Amniotic stem cell (primary cell): Measurements from ENCODE around the gene RAB40B.
"Not testable (repeated sequence)": the region's sequence is repeated elsewhere in the genome, so short reads cannot be mapped to it uniquely, and the experiment has no call there.

Source experiments
- DNase-seq: peaks from one replicate; lab custom pipeline; 2025; lab: John Stamatoyannopoulos, UW

RAB40B gene

GRCh38 chr17:82668024-82668630 lies 30.4 kb downstream of the RAB40B start:
- DNase-seq: no peak

DNA sequence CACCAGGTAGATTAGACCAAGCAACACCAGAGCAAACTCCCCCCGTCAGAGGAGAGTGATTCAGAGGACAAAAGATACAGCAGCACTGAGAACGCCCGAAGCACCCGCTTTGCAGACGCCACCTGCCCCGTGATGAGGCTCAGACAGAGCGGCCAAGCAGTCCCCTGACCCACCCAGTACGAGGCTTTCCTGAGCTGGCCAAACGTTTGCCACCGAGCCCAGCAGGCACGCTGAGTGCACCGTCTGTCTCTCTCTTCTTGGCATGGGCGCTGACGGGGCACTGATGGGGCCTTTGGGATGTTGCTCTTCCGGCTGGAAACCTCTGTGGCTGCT lies 30.9 kb downstream of the RAB40B start:
- no peak for DNase-seq

DNA sequence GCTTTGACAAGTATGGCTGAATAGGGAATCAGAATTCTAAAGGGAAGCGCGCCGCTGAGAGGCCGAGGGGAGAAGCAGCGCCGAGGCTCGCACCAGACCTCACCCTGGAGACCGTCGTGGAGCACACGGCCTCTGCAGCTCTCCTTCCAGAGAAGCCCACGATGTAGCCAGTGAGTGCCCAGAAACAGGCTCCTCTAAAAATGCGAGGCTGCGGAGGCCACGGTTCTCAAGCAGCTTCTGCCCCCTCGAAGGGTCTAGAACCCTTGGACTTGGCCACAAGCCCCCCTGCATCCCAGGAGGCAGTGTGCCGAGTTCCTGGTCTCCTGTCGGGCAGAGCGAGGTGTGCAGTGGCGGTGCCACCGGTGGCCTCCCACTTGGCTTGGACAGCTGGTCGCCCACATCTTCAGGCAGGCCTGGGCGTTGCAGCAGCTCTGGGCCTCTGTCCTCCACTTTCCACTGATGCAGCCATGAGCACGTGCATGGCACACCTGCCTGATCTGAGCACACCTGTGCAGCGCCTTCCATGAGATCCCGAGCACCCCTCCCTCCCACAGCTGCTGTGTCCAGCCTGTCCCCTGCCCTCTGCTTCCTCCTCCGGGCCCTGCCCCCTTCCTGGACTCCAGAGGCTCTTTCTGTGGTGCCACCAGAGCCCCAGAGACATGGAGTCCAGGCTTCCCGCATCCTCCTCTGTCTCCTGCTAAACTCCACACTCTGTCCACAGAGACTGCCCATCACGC lies 31.4 kb downstream of the RAB40B start:
- DNase-seq: no peak

GRCh38 chr17:82665891-82666290 lies 32.6 kb downstream of the RAB40B start:
- no peak for DNase-seq

DNA sequence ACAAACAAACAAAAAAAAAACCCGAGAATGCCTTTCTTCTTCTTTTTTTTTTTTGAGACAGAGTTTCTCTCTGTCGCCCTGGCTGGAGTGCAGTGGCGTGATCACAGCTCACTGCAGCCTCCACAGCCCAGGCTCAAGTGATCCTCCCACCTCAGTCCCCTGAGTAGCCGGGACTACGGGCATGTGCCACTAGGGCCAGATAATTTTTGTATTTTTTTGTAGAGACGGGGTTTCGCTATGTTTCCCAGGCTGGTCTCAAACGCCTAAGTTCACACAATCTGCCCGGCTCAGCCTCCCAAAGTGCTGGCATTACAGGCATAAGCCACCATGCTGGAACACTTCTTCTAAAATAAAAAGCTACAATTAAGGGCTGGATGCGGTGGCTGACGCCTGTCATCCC lies 33.3 kb downstream of the RAB40B start:
- no peak for DNase-seq

DNA sequence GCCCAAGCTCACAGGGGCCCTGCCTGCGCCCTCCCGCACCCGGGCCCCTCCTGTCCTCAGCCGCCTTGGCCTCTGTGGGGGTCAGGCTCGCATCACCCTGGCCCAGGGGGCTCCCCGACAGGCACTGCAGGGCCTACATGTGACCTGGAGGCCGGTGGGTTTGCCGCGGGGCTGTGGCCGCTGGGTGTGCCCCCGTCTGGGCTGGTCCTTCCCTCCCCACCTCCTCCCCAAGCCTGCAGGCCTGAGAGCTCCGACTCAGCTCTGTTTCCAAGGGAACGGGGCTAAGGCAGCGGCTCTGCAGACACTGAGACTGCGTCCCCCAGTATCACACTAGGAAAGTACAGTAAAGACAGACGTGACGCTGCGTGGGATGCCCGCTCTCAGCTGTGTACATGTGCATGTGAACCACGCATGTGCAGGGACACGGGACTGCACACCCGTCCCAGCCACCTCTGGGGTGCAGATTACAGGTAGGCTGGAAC lies 33.8 kb downstream of the RAB40B start:
- no peak for DNase-seq

DNA sequence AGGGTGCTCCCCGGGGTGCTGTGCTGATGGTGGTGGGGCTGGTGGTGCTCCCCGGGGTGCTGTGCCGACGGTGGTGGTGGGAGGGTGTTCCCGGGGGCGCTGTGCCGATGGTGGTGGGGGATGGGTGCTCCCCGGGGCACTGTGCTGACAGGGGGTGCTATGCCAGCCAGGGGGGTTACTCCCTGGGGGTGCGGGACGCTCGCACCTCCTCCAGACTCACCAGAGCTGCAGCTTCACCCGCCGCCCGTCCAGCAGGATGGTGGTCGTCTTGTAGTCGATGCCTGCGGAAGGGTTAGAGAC lies 34.3 kb downstream of the RAB40B start:
- no peak for DNase-seq

DNA sequence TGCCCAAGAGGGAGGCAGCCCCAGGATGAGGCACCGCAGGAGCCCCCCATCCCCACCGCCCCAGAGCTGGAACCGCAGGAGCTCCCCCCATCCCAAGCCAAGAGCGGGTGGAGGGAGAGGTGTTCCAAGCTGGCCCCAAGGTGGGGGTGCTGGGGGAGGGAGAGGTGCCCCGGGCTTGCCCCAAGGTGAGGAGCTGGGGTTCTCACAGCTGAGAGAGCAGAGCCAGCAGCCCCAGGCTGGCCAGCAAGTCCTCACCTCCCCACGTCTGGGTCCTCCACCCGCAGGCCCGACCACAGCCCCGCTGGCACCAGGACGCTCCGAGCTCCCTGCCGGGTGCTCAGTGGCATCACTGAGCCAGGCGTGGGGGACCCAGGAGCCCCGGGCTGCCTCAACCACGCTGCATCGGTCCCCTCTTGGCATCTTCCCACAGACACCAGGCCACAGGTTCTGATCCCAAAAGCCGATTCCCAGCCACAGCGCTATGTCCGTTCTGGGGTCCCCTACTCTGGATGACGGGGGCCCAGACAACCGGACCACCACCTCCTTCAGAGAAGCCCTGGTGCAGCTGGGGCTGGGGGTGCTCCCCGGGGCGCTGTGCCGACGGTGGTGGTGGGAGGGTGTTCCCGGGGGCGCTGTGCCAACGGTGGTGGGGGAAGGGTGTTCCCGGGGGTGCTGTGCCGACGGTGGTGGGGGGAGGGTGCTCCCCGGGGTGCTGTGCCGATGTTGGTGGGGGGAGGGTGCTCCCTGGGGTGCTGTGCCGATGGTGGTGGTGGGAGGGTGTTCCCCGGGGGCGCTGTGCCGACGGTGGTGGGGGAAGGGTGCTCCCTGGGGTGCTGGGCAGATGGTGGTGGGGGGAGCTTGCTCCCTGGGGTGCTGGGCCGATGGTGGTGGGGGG lies 34.9 kb downstream of the RAB40B start:
- DNase-seq: no peak

DNA sequence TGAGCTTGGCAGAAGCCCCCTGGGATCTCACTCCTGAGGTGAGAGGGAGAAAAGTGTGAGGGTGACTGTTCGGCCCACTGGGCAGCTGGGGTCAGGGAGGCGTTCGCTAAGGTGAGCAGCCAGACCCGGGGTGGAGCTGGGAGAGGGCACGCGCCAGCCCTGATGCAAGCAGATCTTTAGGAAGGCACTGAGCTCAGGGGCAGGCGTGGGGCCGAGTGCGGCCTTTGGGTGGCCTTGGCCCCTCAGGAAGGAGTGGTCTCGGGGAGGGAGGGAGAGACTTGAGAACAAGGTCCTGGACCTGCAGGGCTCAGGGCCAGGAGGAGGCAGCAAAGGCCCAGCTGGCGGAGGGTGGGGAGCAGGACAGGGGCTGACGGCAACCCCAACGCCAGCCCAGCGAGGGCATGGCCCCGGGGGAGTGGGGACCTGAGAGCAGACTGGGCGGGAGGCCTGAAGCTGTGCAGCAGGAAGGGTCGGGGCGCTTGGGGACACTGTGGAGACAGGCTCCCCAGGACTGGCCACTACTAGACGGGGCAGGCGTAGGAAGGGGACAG lies 35.7 kb downstream of the RAB40B start:
- DNase-seq: no peak

DNA sequence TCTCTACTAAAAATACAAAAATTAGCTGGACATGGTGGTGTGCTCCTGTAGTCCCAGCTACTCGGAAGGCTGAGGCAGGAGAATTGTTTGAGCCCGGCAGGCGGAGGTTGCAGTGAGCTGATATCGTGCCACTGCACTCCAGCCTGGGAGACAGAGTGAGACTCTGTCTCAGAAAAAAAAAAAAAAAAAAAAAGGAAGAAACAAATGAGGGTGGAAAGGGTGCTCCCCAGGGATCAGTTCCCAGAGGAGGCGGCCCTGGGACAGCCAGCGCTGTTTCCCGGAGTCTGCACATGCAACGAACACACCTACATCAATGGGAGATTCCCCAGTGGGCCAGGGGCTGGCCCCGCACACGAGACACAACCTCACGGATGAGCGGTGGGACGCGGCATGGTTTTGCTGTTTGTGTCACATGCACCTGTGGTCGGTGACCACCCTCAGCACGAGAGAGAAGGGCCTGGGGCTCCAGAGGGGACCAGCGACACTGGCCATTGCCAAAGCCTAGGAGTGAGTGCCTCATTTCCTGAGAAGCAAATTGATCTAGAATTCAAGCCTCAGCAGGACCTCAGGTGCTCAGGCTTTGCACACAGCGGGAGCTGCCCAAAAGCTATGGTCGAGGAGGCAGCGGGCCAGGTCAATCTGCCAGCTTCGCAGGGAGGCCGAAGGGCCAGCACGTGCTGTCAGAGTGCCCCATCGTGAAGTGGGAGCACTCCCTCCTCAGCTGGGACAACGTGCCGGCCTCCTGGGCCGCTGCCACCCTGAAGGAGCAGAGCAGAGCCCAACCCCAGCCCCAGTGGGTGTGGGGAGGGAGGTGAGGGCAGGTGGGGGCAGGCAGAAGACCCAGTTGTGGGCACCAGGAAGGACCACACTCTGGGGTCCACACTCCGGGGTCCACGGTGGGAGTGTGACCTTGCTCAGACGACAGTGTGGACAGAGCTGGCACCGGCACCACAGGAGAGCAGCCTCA lies 36.5 kb downstream of the RAB40B start:
- DNase-seq: no peak

GRCh38 chr17:82659886-82660285 lies 38.6 kb downstream of the RAB40B start:
- no peak for DNase-seq

DNA sequence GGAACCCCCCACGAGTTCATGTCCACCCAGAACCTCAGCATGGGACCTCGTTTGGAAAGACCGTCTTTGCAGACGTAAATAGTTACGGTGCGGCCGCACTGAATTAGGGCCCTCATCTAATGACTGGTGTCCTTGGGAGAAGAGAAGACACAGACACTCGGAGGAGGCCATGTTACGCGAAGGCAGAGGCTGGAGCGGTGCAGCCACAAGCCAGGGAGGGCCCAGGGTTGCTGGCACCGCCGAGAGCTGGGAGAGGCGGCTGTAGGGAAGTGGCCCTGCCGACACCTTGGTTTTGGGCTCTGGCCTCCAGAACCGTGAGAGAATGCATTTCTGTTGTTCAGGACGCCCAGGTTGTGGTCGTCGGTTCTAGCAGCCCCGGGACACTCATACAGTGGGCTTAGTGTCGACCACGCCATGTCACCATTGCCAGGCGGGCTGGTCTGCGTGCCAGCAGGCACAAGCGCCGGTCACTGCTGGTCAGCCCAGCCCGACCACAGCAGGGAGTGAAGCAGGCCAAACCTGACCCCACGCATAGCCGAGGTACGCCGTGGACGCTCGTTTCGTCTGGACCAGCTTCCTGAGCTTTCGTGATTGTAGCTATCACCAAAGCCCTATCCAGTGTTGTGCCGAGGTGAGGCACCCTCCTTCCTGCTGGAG lies 39.6 kb downstream of the RAB40B start:
- no peak for DNase-seq

DNA sequence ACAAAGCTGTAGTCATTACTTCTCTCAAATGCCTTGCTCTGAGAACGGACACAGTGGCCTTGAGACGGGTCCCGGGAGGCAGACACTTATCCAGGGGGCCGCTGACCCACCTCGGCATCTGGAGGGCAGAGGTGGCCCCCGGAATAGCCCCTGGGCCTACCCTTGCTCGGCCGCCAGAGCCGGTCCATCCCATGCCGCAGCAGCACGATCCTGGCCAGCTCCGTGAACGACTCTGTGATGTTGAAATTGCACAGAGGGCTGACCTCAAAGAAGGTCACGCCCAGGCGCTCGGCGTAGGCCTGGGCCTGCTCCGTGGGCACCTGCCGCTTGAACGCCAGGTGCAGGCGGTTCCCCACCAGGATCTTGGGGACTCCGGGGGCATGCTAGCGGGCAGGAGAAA lies 40.2 kb downstream of the RAB40B start:
- no peak for DNase-seq

- no peak for DNase-seq
These were observed 40.6 kb downstream of the RAB40B start for GRCh38 chr17:82657926-82658325.

DNA sequence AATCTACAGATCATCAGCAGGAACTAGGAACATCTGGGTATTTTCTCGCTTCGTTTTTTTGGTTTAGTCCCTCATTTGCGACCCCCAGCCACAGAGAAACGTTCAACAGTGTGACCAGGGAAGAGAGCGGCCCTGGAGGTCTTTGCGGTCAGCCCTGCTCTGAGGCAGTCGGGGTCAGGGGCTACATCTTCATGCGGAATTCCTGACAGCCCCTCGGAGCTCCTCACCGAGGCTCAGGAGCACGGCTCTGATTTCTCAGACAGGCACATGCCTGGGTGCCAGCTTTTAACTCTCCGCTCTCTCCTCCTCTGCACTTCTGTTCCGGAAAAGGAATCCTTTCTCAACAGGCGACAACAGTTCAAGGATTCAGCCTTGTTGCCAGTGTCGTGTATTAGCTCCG lies 42.2 kb downstream of the RAB40B start:
- no peak for DNase-seq

DNA sequence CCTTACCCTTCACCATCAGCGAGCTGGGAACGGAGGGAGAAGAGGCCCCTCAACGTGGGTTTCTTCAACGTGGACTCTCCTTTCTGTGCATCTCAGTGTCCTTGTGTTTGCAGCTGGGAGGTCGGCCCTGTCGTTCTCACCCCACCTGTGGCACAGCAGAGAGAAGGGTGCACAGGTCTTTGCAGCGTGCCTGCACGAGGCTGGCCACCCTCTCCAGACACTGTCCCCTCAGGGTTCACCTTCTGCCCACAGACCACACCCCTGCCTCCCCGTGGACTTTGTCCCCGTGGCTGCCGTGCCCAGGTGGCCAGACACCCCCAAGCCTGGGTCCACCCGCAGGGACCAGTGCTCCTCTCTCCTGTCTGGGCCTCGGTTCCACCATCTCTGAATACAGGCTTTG lies 43.0 kb downstream of the RAB40B start:
- DNase-seq: no peak

DNA sequence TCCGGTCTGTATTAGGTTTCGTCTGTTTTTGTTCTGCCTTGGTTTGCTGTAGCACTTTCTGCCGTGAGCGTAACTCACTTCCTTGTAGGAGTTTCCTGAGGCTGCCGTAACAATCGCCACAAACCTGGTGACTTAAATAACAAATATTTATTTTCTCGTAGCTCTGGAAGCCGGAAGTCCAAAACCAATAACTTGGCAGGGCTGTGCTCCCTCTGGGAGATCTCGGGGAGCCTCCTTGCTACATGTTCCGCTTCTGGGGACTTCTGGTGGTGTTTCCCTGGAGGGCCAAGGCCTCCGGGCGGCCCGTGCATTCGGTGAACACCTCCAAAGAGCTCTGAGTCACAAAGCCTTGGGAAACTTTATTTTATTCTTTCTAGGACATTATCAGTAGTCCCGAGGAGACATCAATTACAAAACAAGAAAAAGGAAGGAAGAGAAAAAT lies 43.4 kb downstream of the RAB40B start:
- no peak for DNase-seq

GRCh38 chr17:82654611-82655010 lies 43.9 kb downstream of the RAB40B start:
- not testable (repeated sequence) for DNase-seq

- DNase-seq: no peak
These were observed 44.6 kb downstream of the RAB40B start for GRCh38 chr17:82653651-82654528.

GRCh38 chr17:82650723-82651122 lies 47.8 kb downstream of the RAB40B start:
- DNase-seq: no peak
